ENCODE data around the gene MAGI3.
A peak's percentile ranks its signal among the peaks of the same experiment; 100 is the strongest.

MAGI3 gene

GRCh38 chr1:113662101-113662500, 271.8 kb downstream of the MAGI3 start:
- no peak for DNase-seq

- DNase-seq, result no peak
Measured at GRCh38 chr1:113663165-113663951, 273.0 kb downstream of the MAGI3 start.

- DNase-seq, result no peak
Measured at GRCh38 chr1:113665071-113665470, 274.8 kb downstream of the MAGI3 start.

GRCh38 chr1:113666126-113666525, 275.8 kb downstream of the MAGI3 start:
- no peak for DNase-seq

- DNase-seq, result no peak
Measured at GRCh38 chr1:113669988-113670387, 279.7 kb downstream of the MAGI3 start.

- no peak for DNase-seq
Measured at GRCh38 chr1:113670650-113671049, 280.3 kb downstream of the MAGI3 start.

GRCh38 chr1:113672491-113672890, 282.2 kb downstream of the MAGI3 start:
- DNase-seq, result no peak

- no peak for DNase-seq
Measured at GRCh38 chr1:113674591-113674990, 284.3 kb downstream of the MAGI3 start.

GRCh38 chr1:113675302-113675701, 285.0 kb downstream of the MAGI3 start:
- DNase-seq, result no peak

- DNase-seq, result no peak
Measured at GRCh38 chr1:113676524-113676923, 286.2 kb downstream of the MAGI3 start.

GRCh38 chr1:113677250-113678158, 287.2 kb downstream of the MAGI3 start:
- peak; percentile 29 for DNase-seq

GRCh38 chr1:113678159-113678469, 287.8 kb downstream of the MAGI3 start:
- DNase-seq, result no peak

GRCh38 chr1:113681596-113682337, 291.5 kb downstream of the MAGI3 start:
- no peak for DNase-seq

GRCh38 chr1:113683384-113684152, 293.3 kb downstream of the MAGI3 start:
- no peak for DNase-seq

GRCh38 chr1:113684153-113684541, 293.8 kb downstream of the MAGI3 start:
- DNase-seq, result no peak

- DNase-seq, result no peak
Measured at GRCh38 chr1:113686891-113687618, 296.7 kb downstream of the MAGI3 start.

- no peak for DNase-seq
Measured at GRCh38 chr1:113691184-113691583, 300.9 kb downstream of the MAGI3 start.

GRCh38 chr1:113692342-113692741, 302.0 kb downstream of the MAGI3 start:
- no peak for DNase-seq

- no peak for DNase-seq
Measured at GRCh38 chr1:113692824-113693431, 302.6 kb downstream of the MAGI3 start.

GRCh38 chr1:113694910-113695309, 304.6 kb downstream of the MAGI3 start:
- no peak for DNase-seq

GRCh38 chr1:113701429-113701828, 311.1 kb downstream of the MAGI3 start:
- no peak for DNase-seq

Data from CD4-positive, alpha-beta T cell treated with Interleukin-4 for 4 hours (primary cell).